Measurements from ENCODE around the gene SDHAF3.

SDHAF3 gene

GRCh38 chr7:97198596-97198995 lies 81.1 kb downstream of the SDHAF3 start:
- no peak overlapping the region for H2AFZ ChIP-seq (ENCODE audit: low read length)
- H3K27ac ChIP-seq (ENCODE audit: low read length): no peak overlapping the region
- H3K9ac ChIP-seq (ENCODE audit: low read length): no peak overlapping the region
- no peaks in the 10 kb centered on the region for H3K36me3 ChIP-seq (replicated peaks; ENCODE audit: insufficient read depth, low read length)
- H3K4me1 ChIP-seq (ENCODE audit: low read length): no peaks in the 10 kb centered on the region
- TF ChIP-seq, protein P1, sequence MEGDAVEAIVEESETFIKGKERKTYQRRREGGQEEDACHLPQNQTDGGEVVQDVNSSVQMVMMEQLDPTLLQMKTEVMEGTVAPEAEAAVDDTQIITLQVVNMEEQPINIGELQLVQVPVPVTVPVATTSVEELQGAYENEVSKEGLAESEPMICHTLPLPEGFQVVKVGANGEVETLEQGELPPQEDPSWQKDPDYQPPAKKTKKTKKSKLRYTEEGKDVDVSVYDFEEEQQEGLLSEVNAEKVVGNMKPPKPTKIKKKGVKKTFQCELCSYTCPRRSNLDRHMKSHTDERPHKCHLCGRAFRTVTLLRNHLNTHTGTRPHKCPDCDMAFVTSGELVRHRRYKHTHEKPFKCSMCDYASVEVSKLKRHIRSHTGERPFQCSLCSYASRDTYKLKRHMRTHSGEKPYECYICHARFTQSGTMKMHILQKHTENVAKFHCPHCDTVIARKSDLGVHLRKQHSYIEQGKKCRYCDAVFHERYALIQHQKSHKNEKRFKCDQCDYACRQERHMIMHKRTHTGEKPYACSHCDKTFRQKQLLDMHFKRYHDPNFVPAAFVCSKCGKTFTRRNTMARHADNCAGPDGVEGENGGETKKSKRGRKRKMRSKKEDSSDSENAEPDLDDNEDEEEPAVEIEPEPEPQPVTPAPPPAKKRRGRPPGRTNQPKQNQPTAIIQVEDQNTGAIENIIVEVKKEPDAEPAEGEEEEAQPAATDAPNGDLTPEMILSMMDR (IDR thresholded peaks at IDR 0.05; ENCODE audit: low read length): no peak
- TF ChIP-seq EZH2 (optimal IDR thresholded peaks at IDR 0.05; ENCODE audit: low read depth, low read length) (no peak), EZH2phosphoT487 (IDR thresholded peaks at IDR 0.05; ENCODE audit: low read length) (no peak)
- H3K9me3 ChIP-seq (replicated peaks; ENCODE audit: insufficient read depth, low read length): no peaks in the 10 kb centered on the region
- H3K9me2 ChIP-seq (replicated peaks; ENCODE audit: insufficient read depth, low read length): no peaks in the 10 kb centered on the region
- no peaks in the 10 kb centered on the region for H3K27me3 ChIP-seq (replicated peaks; ENCODE audit: insufficient read depth, low read length)
- DNase-seq: no peak
- H3K4me3 ChIP-seq (ENCODE audit: low read length): no peak overlapping the region
- H3K79me2 ChIP-seq (ENCODE audit: low read length): no peaks in the 10 kb centered on the region
- H3F3A ChIP-seq (ENCODE audit: insufficient read depth, low read length): no peaks in the 10 kb centered on the region
- H4K20me1 ChIP-seq (ENCODE audit: insufficient read depth, low read length): no peaks in the 10 kb centered on the region
- H3K4me2 ChIP-seq (ENCODE audit: low read depth, low read length): no peak overlapping the region

GRCh38 chr7:97200018-97200417 lies 82.5 kb downstream of the SDHAF3 start:
- peaks cover 9% of the 10 kb centered on the region; the same call in 1 of the 2 replicates for H3F3A ChIP-seq (ENCODE audit: insufficient read depth, low read length)

DNA sequence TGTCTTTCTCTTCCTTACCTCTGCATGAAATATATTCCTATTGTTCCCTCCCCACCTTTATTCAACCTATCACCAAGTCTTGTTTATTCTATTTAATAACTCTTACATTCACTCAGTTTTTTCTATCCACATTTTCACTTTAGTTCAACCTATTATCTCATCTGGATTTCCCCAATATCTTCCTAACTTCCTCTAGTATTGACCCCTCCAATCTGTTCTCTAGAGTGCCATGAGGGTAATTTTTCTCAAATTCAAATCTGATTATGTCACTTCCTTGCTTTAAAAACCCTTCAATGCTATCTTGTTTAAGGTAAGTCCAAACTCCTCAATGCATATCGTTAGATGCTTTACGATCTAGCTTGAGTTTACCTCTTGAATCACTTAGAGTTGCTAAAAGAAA lies 86.5 kb downstream of the SDHAF3 start:
- no peak overlapping the region for H3K9ac ChIP-seq (ENCODE audit: low read length)
- no peak for TF ChIP-seq EZH2 (optimal IDR thresholded peaks at IDR 0.05; ENCODE audit: low read depth, low read length)
- TF ChIP-seq EZH2phosphoT487 (IDR thresholded peaks at IDR 0.05; ENCODE audit: low read length): no peak
- TF ChIP-seq, protein P1 (IDR thresholded peaks at IDR 0.05; ENCODE audit: low read length): no peak
- peaks cover 10% of the 10 kb centered on the region; the same call in 1 of the 2 replicates for H3F3A ChIP-seq (ENCODE audit: insufficient read depth, low read length)
- H3K4me3 ChIP-seq (ENCODE audit: low read length): peak overlapping the region; percentile 31
- no peaks in the 10 kb centered on the region for H3K9me2 ChIP-seq (replicated peaks; ENCODE audit: insufficient read depth, low read length)
- H3K27me3 ChIP-seq (replicated peaks; ENCODE audit: insufficient read depth, low read length): no peaks in the 10 kb centered on the region
- H3K36me3 ChIP-seq (replicated peaks; ENCODE audit: insufficient read depth, low read length): no peaks in the 10 kb centered on the region
- no peak overlapping the region; the same call in 1 of the 2 replicates for H3K27ac ChIP-seq (ENCODE audit: low read length)
- DNase-seq: no peak
- H3K4me1 ChIP-seq (ENCODE audit: low read length): peaks cover 9% of the 10 kb centered on the region; the same call in 1 of the 2 replicates
- H3K79me2 ChIP-seq (ENCODE audit: low read length): no peaks in the 10 kb centered on the region
- no peaks in the 10 kb centered on the region for H3K9me3 ChIP-seq (replicated peaks; ENCODE audit: insufficient read depth, low read length)
- peak overlapping the region; percentile 56 for H3K4me2 ChIP-seq (ENCODE audit: low read depth, low read length)
- 0 out of 2 replicates have a peak overlapping the region, but pooled peaks have one; percentile 35 for H2AFZ ChIP-seq (ENCODE audit: low read length)
- H4K20me1 ChIP-seq (ENCODE audit: insufficient read depth, low read length): no peaks in the 10 kb centered on the region

More at GRCh38 chr7:97200018-97200417, 82.5 kb downstream of the SDHAF3 start:
- no peaks in the 10 kb centered on the region for H4K20me1 ChIP-seq (ENCODE audit: insufficient read depth, low read length)
- peaks cover 6% of the 10 kb centered on the region; the same call in 1 of the 2 replicates for H3K4me1 ChIP-seq (ENCODE audit: low read length)
- H2AFZ ChIP-seq (ENCODE audit: low read length): no peak overlapping the region
- no peak overlapping the region for H3K9ac ChIP-seq (ENCODE audit: low read length)
- H3K4me3 ChIP-seq (ENCODE audit: low read length): no peak overlapping the region
- DNase-seq: no peak
- TF ChIP-seq EZH2phosphoT487 (IDR thresholded peaks at IDR 0.05; ENCODE audit: low read length) (no peak), EZH2 (optimal IDR thresholded peaks at IDR 0.05; ENCODE audit: low read depth, low read length) (no peak)
- TF ChIP-seq, protein P1 (IDR thresholded peaks at IDR 0.05; ENCODE audit: low read length): no peak
- H3K36me3 ChIP-seq (replicated peaks; ENCODE audit: insufficient read depth, low read length): no peaks in the 10 kb centered on the region
- no peaks in the 10 kb centered on the region for H3K9me2 ChIP-seq (replicated peaks; ENCODE audit: insufficient read depth, low read length)
- H3K4me2 ChIP-seq (ENCODE audit: low read depth, low read length): no peak overlapping the region
- no peaks in the 10 kb centered on the region for H3K9me3 ChIP-seq (replicated peaks; ENCODE audit: insufficient read depth, low read length)
- H3K27me3 ChIP-seq (replicated peaks; ENCODE audit: insufficient read depth, low read length): no peaks in the 10 kb centered on the region
- no peaks in the 10 kb centered on the region for H3K79me2 ChIP-seq (ENCODE audit: low read length)
- H3K27ac ChIP-seq (ENCODE audit: low read length): no peak overlapping the region

All from MM.1S (cell line).